MM.1S (cell line): ENCODE measurements around the gene MYOZ3.

Experiments used
- DNase-seq: peaks from one replicate; pipeline ENCODE4 v3.0.0-alpha.2; 2015
- H2AFZ ChIP-seq: fragments of 300-600 bp; sonication (generic); 2 replicates; pipeline ENCODE4 v1.6.0; 2016; ENCODE audit warnings: antibody characterized with exemption, low read length
- H3F3A ChIP-seq: fragments of 300-600 bp; sonication (generic); 2 replicates; pipeline ENCODE4 v1.6.1; 2016; ENCODE audit warnings: mild to moderate bottlenecking, antibody characterized with exemption, low read length, moderate library complexity, mixed read lengths; ENCODE audit not compliant: insufficient read depth
- H3K27ac ChIP-seq: fragments of 300-600 bp; sonication (generic); 2 replicates; pipeline ENCODE4 v1.5.1; 2016; ENCODE audit warnings: mild to moderate bottlenecking, low read length
- H3K27me3 ChIP-seq: fragments of 300-600 bp; sonication (generic); replicated peaks from 2 replicates; pipeline ENCODE4 v1.6.0; 2016; ENCODE audit warnings: low read length; ENCODE audit not compliant: insufficient read depth
- H3K36me3 ChIP-seq: fragments of 300-600 bp; sonication (generic); replicated peaks from 2 replicates; pipeline ENCODE4 v1.6.1; 2016; ENCODE audit warnings: mild to moderate bottlenecking, low read length, mixed read lengths; ENCODE audit not compliant: insufficient read depth
- H3K4me1 ChIP-seq: fragments of 300-600 bp; sonication (generic); 2 replicates; pipeline ENCODE4 v1.6.1; 2016; ENCODE audit warnings: low read length, mixed read lengths
- H3K4me2 ChIP-seq: fragments of 300-600 bp; sonication (generic); 2 replicates; pipeline ENCODE4 v1.6.0; 2016; ENCODE audit warnings: low read depth, low read length
- H3K4me3 ChIP-seq: fragments of 300-600 bp; sonication (generic); 2 replicates; pipeline ENCODE4 v1.5.1; 2016; ENCODE audit warnings: low read length, mixed read lengths
- H3K79me2 ChIP-seq: fragments of 300-600 bp; sonication (generic); 2 replicates; pipeline ENCODE4 v1.6.1; 2016; ENCODE audit warnings: mixed run types, low read length, mixed read lengths
- H3K9ac ChIP-seq: fragments of 300-600 bp; sonication (generic); 2 replicates; pipeline ENCODE4 v1.6.1; 2016; ENCODE audit warnings: low read length, mixed read lengths
- H3K9me2 ChIP-seq: fragments of 300-600 bp; sonication (generic); replicated peaks from 2 replicates; pipeline ENCODE4 v1.6.1; 2016; ENCODE audit warnings: mild to moderate bottlenecking, low read length, mixed read lengths; ENCODE audit not compliant: insufficient read depth
- H3K9me3 ChIP-seq: fragments of 300-600 bp; sonication (generic); replicated peaks from 2 replicates; pipeline ENCODE4 v1.6.1; 2016; ENCODE audit warnings: mild to moderate bottlenecking, low read length, mixed read lengths; ENCODE audit not compliant: insufficient read depth
- H4K20me1 ChIP-seq: fragments of 300-600 bp; sonication (generic); 2 replicates; pipeline ENCODE4 v1.6.1; 2016; ENCODE audit warnings: mild to moderate bottlenecking, low read length, moderate library complexity, mixed read lengths; ENCODE audit not compliant: insufficient read depth
- EZH2 ChIP-seq: fragments of 300-600 bp; sonication (generic); optimal IDR thresholded peaks from 2 replicates; pipeline ENCODE3; 2017; ENCODE audit warnings: low read depth, mild to moderate bottlenecking, antibody characterized with exemption, low read length, mixed read lengths
- EZH2phosphoT487 ChIP-seq: fragments of 300-600 bp; sonication (generic); IDR thresholded peaks from 2 replicates; pipeline ENCODE4 v1.6.1; 2018; ENCODE audit warnings: antibody characterized with exemption, low read length
- TF ChIP-seq, protein P1 (sequence below): fragments of 300-600 bp; sonication (generic); IDR thresholded peaks from 2 replicates; pipeline ENCODE4 v1.5.1; 2016; ENCODE audit warnings: antibody characterized with exemption, low read length, mixed read lengths

MYOZ3 gene

DNA sequence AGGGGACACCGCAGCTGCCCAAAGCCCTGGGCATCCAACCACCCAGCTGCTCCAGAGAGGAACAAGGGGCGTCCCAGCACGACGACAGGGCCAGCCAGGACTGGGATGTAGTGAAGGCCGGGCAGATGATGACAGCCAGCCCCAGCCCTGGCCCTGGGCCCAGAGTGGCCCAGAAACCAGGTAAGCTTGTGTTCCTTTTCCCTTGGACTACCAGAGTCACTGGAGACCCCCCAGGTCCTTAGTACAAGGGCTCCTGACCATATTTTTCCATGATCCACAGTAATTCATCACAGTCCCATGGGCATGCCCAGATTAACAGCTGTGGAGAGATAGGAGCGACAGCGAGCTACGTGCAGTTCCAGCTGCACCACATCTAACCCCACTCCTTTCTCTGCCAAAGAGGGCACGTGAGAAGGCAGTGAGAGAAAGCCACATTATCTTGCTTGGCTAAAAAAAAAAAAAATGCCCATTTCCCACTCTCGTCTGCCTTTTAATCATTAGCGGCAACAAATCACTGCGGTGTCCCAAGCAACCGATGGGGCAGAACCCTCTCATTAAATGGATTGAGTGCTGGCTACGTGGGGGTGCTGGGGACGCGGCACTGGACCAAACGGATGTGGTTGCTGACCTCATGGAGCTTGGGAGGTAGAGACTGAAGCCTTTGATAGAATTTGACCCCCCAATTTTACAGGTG is 42.3 kb upstream of the MYOZ3 start:
- Histone ChIP-seq H3K9ac (no peak overlapping the region), H4K20me1 (no peaks in the 10 kb centered on the region), H3K4me2 (no peak overlapping the region), H3K9me2 (no peaks in the 10 kb centered on the region), H3K79me2 (no peaks in the 10 kb centered on the region), H3K9me3 (no peaks in the 10 kb centered on the region), H3K27ac (no peak overlapping the region), H3K4me1 (peaks cover under 1% of the 10 kb centered on the region; the same call in 1 of the 2 replicates), H3F3A (0 out of 2 replicates have a peak, but pooled peaks cover under 1% of the 10 kb centered on the region), H3K36me3 (no peaks in the 10 kb centered on the region), H3K4me3 (no peak overlapping the region), H3K27me3 (peaks cover 9% of the 10 kb centered on the region), H2AFZ (no peak overlapping the region)
- TF ChIP-seq EZH2phosphoT487 (no peak), EZH2 (no peak)
- TF ChIP-seq, protein P1, sequence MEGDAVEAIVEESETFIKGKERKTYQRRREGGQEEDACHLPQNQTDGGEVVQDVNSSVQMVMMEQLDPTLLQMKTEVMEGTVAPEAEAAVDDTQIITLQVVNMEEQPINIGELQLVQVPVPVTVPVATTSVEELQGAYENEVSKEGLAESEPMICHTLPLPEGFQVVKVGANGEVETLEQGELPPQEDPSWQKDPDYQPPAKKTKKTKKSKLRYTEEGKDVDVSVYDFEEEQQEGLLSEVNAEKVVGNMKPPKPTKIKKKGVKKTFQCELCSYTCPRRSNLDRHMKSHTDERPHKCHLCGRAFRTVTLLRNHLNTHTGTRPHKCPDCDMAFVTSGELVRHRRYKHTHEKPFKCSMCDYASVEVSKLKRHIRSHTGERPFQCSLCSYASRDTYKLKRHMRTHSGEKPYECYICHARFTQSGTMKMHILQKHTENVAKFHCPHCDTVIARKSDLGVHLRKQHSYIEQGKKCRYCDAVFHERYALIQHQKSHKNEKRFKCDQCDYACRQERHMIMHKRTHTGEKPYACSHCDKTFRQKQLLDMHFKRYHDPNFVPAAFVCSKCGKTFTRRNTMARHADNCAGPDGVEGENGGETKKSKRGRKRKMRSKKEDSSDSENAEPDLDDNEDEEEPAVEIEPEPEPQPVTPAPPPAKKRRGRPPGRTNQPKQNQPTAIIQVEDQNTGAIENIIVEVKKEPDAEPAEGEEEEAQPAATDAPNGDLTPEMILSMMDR = no peak
- DNase-seq = no peak

GRCh38 chr5:150619359-150620230 is 41.5 kb upstream of the MYOZ3 start:
- H3K4me3 ChIP-seq = no peak overlapping the region
- H3K79me2 ChIP-seq = no peaks in the 10 kb centered on the region
- H3K9me2 ChIP-seq = no peaks in the 10 kb centered on the region
- no peaks in the 10 kb centered on the region for H3K9me3 ChIP-seq
- H3F3A ChIP-seq = 0 out of 2 replicates have a peak, but pooled peaks cover 6% of the 10 kb centered on the region
- H3K36me3 ChIP-seq = no peaks in the 10 kb centered on the region
- H3K27ac ChIP-seq = no peak overlapping the region
- H3K4me2 ChIP-seq = no peak overlapping the region
- no peak overlapping the region for H2AFZ ChIP-seq
- H4K20me1 ChIP-seq = no peaks in the 10 kb centered on the region
- peaks cover 9% of the 10 kb centered on the region for H3K27me3 ChIP-seq
- no peak for DNase-seq
- TF ChIP-seq EZH2phosphoT487 (no peak), EZH2 (no peak)
- TF ChIP-seq, protein P1 = no peak
- peaks cover 7% of the 10 kb centered on the region; the same call in 1 of the 2 replicates for H3K4me1 ChIP-seq
- no peak overlapping the region for H3K9ac ChIP-seq

- Histone ChIP-seq H3K4me1 (peaks cover 7% of the 10 kb centered on the region; the same call in 1 of the 2 replicates), H3K9me3 (no peaks in the 10 kb centered on the region)
- TF ChIP-seq EZH2phosphoT487 (no peak), EZH2 (no peak)
- TF ChIP-seq, protein P1 = no peak
These were observed 39.8 kb upstream of the MYOZ3 start for GRCh38 chr5:150621301-150621700.

More at GRCh38 chr5:150621301-150621700, 39.8 kb upstream of the MYOZ3 start:
- no peak overlapping the region for H3K9ac ChIP-seq
- no peak overlapping the region for H3K27ac ChIP-seq
- no peaks in the 10 kb centered on the region for H3K36me3 ChIP-seq
- H3K9me2 ChIP-seq = no peaks in the 10 kb centered on the region
- H3K4me3 ChIP-seq = no peak overlapping the region
- no peaks in the 10 kb centered on the region for H4K20me1 ChIP-seq
- DNase-seq = no peak
- H3K27me3 ChIP-seq = peaks cover 12% of the 10 kb centered on the region
- H3F3A ChIP-seq = 0 out of 2 replicates have a peak, but pooled peaks cover 6% of the 10 kb centered on the region
- H2AFZ ChIP-seq = no peak overlapping the region
- no peak overlapping the region for H3K4me2 ChIP-seq
- H3K79me2 ChIP-seq = no peaks in the 10 kb centered on the region
